ENCODE measurements around the gene UGGT2.

DNA sequence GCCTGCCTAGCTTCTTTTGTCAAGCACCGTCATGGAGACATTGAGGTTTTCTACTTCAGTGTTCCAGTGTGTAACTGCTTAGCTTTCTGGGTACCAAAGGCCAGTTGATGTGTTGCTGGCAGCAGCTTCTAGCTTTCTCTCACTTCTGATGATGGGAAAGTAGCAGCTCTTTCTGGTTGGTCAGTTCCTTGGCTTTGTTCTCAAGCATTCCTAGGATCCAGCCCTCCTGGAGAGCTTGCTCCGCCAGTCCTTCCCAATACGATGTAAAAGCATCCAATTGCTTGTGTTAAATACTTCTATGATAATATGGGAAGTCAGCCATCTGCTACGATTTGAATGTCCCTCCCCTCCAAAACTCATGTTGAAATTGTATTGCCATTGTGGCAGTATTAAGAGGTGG, 182.8 kb downstream of the UGGT2 start:
- TF ChIP-seq, protein P1, sequence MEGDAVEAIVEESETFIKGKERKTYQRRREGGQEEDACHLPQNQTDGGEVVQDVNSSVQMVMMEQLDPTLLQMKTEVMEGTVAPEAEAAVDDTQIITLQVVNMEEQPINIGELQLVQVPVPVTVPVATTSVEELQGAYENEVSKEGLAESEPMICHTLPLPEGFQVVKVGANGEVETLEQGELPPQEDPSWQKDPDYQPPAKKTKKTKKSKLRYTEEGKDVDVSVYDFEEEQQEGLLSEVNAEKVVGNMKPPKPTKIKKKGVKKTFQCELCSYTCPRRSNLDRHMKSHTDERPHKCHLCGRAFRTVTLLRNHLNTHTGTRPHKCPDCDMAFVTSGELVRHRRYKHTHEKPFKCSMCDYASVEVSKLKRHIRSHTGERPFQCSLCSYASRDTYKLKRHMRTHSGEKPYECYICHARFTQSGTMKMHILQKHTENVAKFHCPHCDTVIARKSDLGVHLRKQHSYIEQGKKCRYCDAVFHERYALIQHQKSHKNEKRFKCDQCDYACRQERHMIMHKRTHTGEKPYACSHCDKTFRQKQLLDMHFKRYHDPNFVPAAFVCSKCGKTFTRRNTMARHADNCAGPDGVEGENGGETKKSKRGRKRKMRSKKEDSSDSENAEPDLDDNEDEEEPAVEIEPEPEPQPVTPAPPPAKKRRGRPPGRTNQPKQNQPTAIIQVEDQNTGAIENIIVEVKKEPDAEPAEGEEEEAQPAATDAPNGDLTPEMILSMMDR (IDR thresholded peaks at IDR 0.05) = no peak
- no peak for TF ChIP-seq POLR2A (IDR thresholded peaks at IDR 0.05)

Measured in thyroid gland (tissue), 4 donors.